G401 (cell line): ENCODE results near the gene ZNF440. TPM values are rescaled to one million over a fixed set of nuclear protein-coding genes. Genes with fewer than 3 reads are reported as not detected.
"Not testable (repeated sequence)": the region's sequence is repeated elsewhere in the genome, so short reads cannot be mapped to it uniquely, and the experiment has no call there.

Source experiments
- DNase-seq: peaks from one replicate; pipeline ENCODE4 v3.0.0-alpha.2; 2015; ENCODE audit warnings: low spot score
- in situ Hi-C: cut with HindIII; loops from 2 replicates; pipeline ENCODE4 v1.10.0; 2016; ENCODE audit warnings: low sequenced_read_pairs, mixed read lengths
- total RNA-seq: library from RNA; depleted of rRNA; stranded (reverse); fragments of >200 nt; shearing (Covaris generic); gene quantifications from 2 replicates; pipeline ENCODE4 v1.2.3, GENCODE V29; 2014

The ZNF440 gene
- total RNA-seq, 1 experiment from 2014 or later = 13.1 TPM

- in situ Hi-C loops = no loop called here
- peak; percentile 38 for DNase-seq
Measured at GRCh38 chr19:11814700-11815035, 595 bp downstream of the ZNF440 start.

- in situ Hi-C loops = no loop called here
- DNase-seq = no peak
Measured at GRCh38 chr19:11821474-11822109, 7.5 kb downstream of the ZNF440 start.

- DNase-seq, in situ Hi-C loops: not testable (repeated sequence)
Measured at GRCh38 chr19:11828957-11829876, 15.1 kb downstream of the ZNF440 start.

- DNase-seq = no peak
- in situ Hi-C loops = no loop called here
Measured at GRCh38 chr19:11832253-11832912, 18.3 kb downstream of the ZNF440 start.

GRCh38 chr19:11833541-11833940 lies 19.5 kb downstream of the ZNF440 start:
- in situ Hi-C loops = no loop called here
- DNase-seq = no peak

- in situ Hi-C loops, DNase-seq: not testable (repeated sequence)
Measured at GRCh38 chr19:11835626-11836066, 21.6 kb downstream of the ZNF440 start.

- DNase-seq = no peak
- in situ Hi-C loops = no loop called here
Measured at GRCh38 chr19:11843722-11844121, 29.6 kb downstream of the ZNF440 start.

GRCh38 chr19:11847615-11848014 lies 33.5 kb downstream of the ZNF440 start:
- in situ Hi-C loops = not testable (repeated sequence)
- peak; percentile 7 for DNase-seq

- in situ Hi-C loops = no loop called here
- DNase-seq = no peak
Measured at GRCh38 chr19:11848200-11848593, 34.1 kb downstream of the ZNF440 start.

- DNase-seq = peak; percentile 96
Measured at GRCh38 chr19:11848594-11849469, 34.8 kb downstream of the ZNF440 start, which contains the start of gene ZNF439. Gene ZNF439 (plus strand): TSS chr19:11848726. CDS start chr19:11848868, 142 bp downstream.

GRCh38 chr19:11850289-11850688 lies 36.2 kb downstream of the ZNF440 start:
- in situ Hi-C loops, DNase-seq: not testable (repeated sequence)

More at GRCh38 chr19:11848594-11849469, 34.8 kb downstream of the ZNF440 start, which contains the start of gene ZNF439:
- in situ Hi-C loops = no loop called here

GRCh38 chr19:11853358-11853757 lies 39.3 kb downstream of the ZNF440 start:
- no peak for DNase-seq
- in situ Hi-C loops = no loop called here

GRCh38 chr19:11856596-11857250 lies 42.6 kb downstream of the ZNF440 start:
- in situ Hi-C loops = no loop called here

GRCh38 chr19:11860721-11861120 lies 46.6 kb downstream of the ZNF440 start:
- no peak for DNase-seq
- in situ Hi-C loops = no loop called here

More at GRCh38 chr19:11856596-11857250, 42.6 kb downstream of the ZNF440 start:
- no peak for DNase-seq

- in situ Hi-C loops = no loop called here
- DNase-seq = no peak
Measured at GRCh38 chr19:11861301-11861700, 47.2 kb downstream of the ZNF440 start.

- DNase-seq, in situ Hi-C loops: not testable (repeated sequence)
Measured at GRCh38 chr19:11867766-11868165, 53.7 kb downstream of the ZNF440 start.

- in situ Hi-C loops = no loop called here
- no peak for DNase-seq
Measured at GRCh38 chr19:11868188-11868587, 54.1 kb downstream of the ZNF440 start.

GRCh38 chr19:11872624-11873023 lies 58.6 kb downstream of the ZNF440 start:
- no peak for DNase-seq
- in situ Hi-C loops = no loop called here
